Measurements from ENCODE around the gene ADPRH. TPM values are rescaled to one million over a fixed set of nuclear protein-coding genes. Genes with fewer than 3 reads are reported as not detected.

The ADPRH gene
- total and polyA plus RNA-seq, 2 of the 4 experiments (the other 2 are of a cell fraction): under 0.01 to 0.12 TPM

GRCh38 chr3:119602676-119603075 lies 23.4 kb downstream of the ADPRH start:
- in situ Hi-C loops (cut with MboI; ENCODE audit: low sequenced_read_pairs) (no loop called here), dilution Hi-C loops (cut with HindIII; ENCODE audit: low sequenced_read_pairs, unreplicated experiment) (no loop called here), intact Hi-C loops (cut with micrococcal nuclease) (no loop called here)
- no peaks in the 10 kb centered on the region for H3K79me1 ChIP-seq (ENCODE audit: low read depth in 1 of 2, low read length in 2 of 2)
- no peak overlapping the region for H3K4me3 ChIP-seq (ENCODE audit: insufficient read depth, low read depth, low read length)
- no peak overlapping the region for H3K14ac ChIP-seq (replicated peaks; ENCODE audit: low read depth, low read length)
- DNase-seq (no peak), ATAC-seq (ENCODE audit: low read depth) (no peak)
- no peak overlapping the region for H2AK9ac ChIP-seq (replicated peaks; ENCODE audit: low read depth, low read length, poor library complexity)
- H3K4ac ChIP-seq (ENCODE audit: low read depth, low read length): no peak overlapping the region
- no peak overlapping the region for H4K5ac ChIP-seq (ENCODE audit: low read depth, low read length)
- H2BK15ac ChIP-seq (ENCODE audit: low read depth, low read length): no peak overlapping the region
- no peaks in the 10 kb centered on the region for H3K4me1 ChIP-seq (ENCODE audit: control insufficient read depth, insufficient read depth, low read length)
- H3K4me2 ChIP-seq (ENCODE audit: low read depth, low read length): no peak overlapping the region
- no peaks in the 10 kb centered on the region for H3K36me3 ChIP-seq (ENCODE audit: control insufficient read depth, insufficient read depth, low read length)
- H3K27me3 ChIP-seq (ENCODE audit: control insufficient read depth, insufficient read depth, low read length): peaks cover 22% of the 10 kb centered on the region
- ChIA-PET POLR2A (ENCODE audit: unreplicated experiment) (no interaction called here), CTCF (no interaction called here)
- no peak overlapping the region for H3K56ac ChIP-seq (ENCODE audit: extremely low read depth, insufficient read depth, low read length)
- WGBS, 2 experiments (ENCODE audit: extremely low coverage in 2 of 2, insufficient read length in 1 of 2): no CpG with 5 or more reads among the region's 1 CpG
- no peak overlapping the region for H3K9ac ChIP-seq (ENCODE audit: low read depth, low read length)
- no peak overlapping the region for H3K27ac ChIP-seq (ENCODE audit: insufficient read depth, low read length)
- H3K9me1 ChIP-seq (ENCODE audit: insufficient read depth, low read length): no peaks in the 10 kb centered on the region
- no peak overlapping the region for H2BK120ac ChIP-seq (ENCODE audit: low read depth, low read length)
- no peak overlapping the region for H4K91ac ChIP-seq (ENCODE audit: insufficient read depth, low read depth, low read length)
- H4K20me1 ChIP-seq (ENCODE audit: insufficient read depth, low read length): no peaks in the 10 kb centered on the region
- TF ChIP-seq ELK1 (IDR thresholded peaks at IDR 0.05; ENCODE audit: borderline replicate concordance, low read depth, low read length) (no peak), FOS (IDR thresholded peaks at IDR 0.05; ENCODE audit: low read depth, low read length) (no peak)
- H4K8ac ChIP-seq (ENCODE audit: low read depth in 2 of 2, low read length in 2 of 2): no peak overlapping the region
- no TSS peak for BruUV-seq (replicated peaks)
- H3K9me3 ChIP-seq (ENCODE audit: control insufficient read depth, insufficient read depth, low read length): no peaks in the 10 kb centered on the region
- no peak overlapping the region for H2AFZ ChIP-seq (replicated peaks; ENCODE audit: low read length, poor library complexity)
- no peak overlapping the region for H2BK5ac ChIP-seq (ENCODE audit: low read depth, low read length, poor library complexity, severe bottlenecking)
- no peak overlapping the region for H3K18ac ChIP-seq (ENCODE audit: low read depth, low read length)
- no peak overlapping the region for H3K23ac ChIP-seq (ENCODE audit: low read depth, low read length)
- H2BK20ac ChIP-seq (ENCODE audit: low read depth, low read length): no peak overlapping the region
- H2AK5ac ChIP-seq (ENCODE audit: low read depth, low read length): no peak overlapping the region
